EL (cell line): ENCODE data around the gene IDH3B.
"Not testable (repeated sequence)": the region's sequence is repeated elsewhere in the genome, so short reads cannot be mapped to it uniquely, and the experiment has no call there.

Source experiments
- DNase-seq: peaks from one replicate; pipeline ENCODE4 v3.0.0-alpha.2; 2016

IDH3B gene

DNA sequence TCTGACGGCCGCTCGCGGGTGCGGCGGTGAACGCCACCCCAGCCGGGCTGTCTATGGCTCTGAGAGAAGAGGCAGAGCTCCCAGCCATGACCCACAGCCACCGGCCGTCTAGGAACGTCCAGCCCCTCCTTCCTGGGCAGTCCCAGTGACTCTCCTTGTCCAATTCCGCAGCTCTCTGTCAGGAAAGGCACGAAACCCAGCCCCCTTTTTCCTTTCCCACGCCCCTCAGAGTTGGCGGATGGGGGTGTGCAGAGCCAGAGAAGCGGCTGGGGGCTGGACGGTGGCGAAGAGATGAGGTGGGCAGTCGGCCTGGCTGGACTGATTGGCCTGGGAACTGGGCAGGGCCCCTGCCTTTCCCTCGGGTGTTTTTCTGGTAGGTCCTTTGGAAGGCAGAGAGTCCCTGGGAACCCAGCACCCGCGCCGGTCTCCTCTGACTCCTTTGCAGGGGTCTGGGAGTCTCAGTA, 30.0 kb upstream of the IDH3B start:
- DNase-seq = no peak

DNA sequence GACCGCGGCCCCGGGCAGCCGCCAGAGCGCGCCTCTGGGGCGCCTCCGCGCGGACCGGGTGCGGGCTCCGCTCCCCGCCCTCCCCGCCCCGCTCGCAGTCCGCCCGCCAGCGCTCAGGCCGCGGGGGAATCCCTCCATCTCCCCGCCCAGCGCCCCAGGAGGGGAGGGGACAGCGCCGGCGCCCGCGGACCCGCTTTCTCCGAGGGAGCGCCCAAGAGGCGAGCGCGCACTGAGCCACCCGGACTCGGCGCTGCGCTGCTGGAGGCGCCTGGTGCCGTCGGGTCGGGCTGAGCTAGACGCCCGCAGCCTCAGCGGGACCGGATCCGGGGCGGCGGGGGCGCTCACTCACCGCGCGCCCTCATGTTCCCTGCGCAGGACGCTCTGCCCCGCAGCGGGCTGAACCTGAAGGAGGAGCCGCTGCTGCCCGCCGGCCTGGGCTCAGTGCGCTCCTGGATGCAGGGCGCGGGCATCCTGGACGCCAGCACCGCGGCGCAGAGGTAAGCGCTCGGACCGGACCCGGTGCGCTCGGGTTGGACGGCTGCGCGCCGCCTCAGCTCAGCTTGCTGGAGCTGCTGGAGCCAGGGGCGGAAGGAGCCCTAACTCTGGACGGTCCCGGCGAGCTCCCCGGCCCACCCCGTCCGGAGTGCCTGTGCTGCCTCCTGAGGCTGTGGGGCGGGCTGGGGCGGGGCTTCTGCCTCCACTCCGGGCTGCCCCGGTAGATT, 29.4 kb upstream of the IDH3B start:
- DNase-seq = no peak

DNA sequence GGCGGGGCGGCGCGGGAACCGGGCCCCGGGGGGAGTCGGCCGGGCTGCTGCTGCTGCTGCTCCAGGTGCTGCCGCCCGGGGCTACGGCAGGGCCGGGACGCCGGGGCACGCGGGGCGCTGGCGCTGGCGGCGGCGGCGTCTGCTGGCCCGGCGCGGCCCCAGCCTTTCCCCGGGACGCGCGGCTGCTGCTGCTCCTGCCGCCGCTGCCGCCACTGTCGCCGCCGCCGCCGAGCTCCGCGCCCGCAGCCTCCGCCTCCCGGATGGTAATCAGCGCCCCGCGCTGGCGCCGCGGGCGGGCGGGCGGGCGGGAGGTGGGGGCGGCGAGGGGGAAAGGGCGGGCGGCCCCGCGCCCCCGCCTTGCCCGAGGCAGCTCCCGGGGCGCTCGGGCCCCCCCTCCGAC, 28.9 kb upstream of the IDH3B start:
- DNase-seq = no peak

DNA sequence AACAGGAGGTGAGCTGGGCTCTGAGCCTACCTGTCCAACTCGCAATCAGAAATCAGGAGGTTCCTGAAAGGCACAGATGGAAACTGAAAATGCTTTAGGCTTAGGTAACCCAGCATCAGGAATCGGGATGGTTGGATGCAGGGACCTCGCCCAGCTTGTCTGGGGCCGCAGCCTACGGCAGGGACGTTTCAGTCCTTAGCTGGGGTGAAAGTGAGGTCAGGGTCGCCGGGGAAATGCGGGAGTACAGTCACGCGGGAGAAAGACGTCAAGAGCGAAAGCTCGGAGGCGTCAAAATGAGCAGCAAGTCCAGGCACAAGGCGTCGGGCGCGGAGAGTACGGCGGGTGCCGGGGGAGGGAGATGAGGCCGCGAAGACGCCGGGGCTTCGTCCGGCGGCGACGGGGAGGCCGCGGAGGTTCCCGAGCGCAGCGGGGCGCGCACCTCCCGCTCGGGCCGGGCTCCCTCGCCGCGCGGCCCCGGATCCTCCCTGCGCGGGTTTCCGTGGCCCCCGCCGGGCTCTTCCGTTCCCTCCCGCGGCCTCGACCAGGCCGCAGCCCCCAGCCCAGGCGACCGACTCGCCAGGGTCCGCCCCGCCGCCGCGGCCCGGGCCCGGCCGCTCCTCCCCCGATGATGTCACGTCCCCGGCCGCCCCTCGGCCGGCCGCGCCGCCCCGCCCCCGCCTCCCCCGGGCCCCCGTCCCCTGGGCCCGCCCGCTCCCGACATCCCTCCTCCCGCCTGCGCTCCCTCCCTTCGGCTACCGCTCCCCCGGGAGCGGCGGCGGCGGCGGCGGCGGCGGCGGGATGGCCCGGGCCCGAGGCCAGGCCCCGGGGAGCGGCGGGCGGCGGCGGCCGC, 28.2 kb upstream of the IDH3B start, which contains the start of gene EBF4:
Gene EBF4, plus strand, starts transcription at position 745 of the 850 bp plus-strand sequence. CDS start 866 bp downstream, outside the sequence.
- DNase-seq = peak; percentile 20

DNA sequence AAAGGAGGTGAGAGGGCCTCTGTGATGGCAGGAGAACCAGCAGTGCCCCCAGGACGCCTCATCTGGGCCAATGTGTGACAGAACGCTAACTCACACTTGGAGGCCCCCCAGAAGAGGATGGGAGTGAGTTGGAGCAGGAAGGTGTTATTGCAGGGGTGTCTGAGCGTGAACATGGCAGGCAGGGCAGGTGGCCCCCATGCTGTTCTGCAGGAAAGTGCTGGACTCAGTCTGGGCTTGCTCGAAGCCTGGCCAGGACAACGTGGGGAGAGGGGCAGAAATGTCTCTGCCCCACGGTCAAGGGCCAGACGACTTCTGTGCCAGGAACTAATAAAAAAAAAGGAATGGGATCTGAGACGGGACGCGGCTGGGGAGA, 27.6 kb upstream of the IDH3B start:
- no peak for DNase-seq

DNA sequence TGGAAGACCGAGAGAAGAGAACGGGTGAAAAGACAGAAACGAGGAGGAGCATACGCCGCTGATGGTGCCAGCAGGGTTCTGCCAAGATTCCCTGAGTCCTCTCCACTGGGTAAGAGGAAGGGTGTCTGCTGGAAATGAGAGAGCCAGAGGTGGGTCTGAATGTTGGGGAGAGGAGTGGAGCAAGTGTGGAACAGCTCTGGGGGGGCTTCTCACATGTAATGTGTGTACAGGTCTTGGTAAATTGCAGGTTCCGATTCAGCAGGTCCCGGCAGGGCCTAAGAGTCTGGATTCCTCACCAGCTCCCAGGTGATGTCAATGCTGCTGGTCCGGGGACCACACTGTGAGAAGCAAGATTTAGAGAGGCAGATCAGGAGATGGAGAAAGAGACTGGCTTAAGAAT, 27.1 kb upstream of the IDH3B start:
- no peak for DNase-seq

DNA sequence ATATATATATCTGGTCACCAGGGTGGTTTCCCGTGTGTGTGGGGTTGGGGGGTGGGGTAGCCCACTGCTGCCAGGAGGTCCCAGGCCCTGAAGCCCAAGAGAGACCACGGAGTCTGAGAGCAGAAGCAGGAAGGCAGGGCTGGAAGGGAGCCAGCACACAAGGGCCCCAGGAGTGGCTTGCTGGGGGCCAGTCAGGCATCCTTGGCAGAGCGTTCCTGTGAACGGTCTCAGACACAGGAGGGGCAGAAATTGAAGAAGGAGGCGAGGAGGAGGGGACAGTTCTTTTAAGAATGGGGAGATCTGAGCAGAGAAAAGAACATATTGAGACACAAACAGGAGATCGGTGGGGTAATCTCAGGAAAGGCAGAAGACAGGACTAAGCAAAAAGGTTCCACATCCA, 26.7 kb upstream of the IDH3B start:
- DNase-seq = no peak

DNA sequence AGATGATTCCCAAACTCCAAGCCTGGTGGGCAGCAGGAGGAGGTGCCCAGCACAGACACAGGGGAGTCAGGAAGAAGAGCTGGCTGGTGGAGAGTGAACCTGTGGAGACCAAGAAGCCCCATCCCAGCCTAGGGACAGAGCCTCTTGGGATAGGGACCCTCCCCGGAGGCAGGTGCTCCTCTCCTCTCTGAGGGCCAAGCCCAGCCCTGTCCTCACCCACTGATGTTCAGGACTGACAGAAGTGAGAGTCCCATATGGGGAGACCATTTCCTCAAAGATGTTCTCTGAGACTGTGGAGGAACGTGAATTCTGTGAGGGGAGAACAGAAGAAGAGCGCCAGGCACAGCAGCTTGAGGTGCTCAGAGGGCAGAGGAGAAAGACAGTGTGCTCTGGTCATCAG, 26.2 kb upstream of the IDH3B start:
- no peak for DNase-seq

DNA sequence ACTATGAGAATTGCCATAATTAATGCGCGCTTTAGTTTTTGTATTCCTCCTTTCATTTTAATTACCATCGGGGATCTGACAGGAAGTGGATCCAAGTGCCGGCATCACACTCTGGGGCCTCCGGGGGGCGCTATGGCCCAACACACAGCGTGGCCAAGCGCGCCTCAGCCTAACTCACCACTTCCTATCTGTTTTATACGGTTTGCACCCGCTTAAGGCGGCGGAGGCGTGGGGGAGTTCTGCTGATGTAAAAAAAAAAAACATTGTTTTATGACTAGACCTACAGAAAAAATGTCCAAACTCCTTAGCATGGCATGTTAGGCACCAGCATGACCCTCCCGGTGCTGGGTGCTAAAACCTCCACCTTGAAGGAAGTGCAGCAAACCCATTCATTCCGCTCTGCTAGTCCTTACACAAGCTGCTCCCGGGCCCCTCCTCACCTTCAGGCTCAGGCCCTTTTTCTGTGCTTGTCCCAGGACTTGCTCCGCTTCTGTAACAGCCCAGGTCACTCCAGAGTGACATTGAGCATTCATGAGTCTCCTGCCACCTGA, 24.1 kb upstream of the IDH3B start:
- DNase-seq = peak; percentile 47

DNA sequence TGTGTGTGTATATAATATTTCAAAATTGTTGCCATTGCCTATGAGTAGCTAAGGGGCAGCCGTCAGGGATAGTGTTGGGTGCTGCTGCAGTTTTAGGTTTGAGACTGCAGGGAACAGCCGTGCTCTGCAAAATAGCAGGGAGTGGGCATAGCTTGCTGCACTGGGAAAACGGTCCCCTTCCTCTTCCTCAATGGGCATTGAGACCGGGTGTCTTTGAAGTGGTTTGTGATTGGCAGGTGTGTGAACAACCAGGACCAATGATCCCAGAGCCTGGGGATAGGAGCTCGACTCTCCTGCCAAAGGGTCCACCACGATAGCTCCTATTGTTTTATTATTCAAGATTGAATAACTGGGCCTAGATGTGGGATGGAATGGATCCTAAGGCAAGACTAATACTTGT, 23.5 kb upstream of the IDH3B start:
- no peak for DNase-seq

DNA sequence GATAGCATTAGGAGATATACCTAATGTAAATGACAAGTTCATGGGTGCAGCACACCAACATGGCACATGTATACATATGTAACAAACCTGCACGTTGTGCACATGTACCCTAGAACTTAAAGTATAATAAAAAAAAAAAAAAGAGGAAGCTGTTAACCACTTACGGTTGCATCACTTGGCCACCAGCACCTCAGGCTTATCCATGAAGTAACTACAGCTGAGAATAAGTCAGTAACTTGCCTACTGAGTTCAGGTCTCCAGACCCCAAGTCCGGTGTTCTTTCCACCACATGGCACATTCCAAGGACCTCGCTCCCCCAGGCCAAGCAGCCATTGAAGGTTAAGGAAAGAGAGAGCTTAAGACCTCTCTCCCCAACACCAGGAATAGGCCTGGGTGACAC, 20.8 kb upstream of the IDH3B start:
- DNase-seq = not testable (repeated sequence)

DNA sequence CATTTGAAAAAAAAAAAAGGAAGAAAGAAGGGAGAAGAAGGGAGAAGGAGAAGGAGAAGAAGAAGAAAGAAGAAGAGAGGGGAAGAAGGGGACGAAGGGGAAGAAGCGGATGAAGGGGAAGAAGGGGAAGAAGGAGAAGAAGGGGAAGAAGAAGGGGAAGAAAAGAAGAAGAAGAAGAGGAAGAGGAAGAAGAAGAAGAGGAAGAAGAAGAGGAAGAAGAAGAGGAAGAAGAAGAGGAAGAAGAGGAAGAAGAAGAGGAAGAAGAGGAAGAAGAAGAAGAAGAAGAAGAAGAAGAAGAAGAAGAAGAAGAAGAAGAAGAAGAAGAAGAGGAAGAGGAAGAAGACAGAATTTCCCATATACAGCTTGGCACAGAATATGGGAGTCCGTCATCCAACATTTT, 18.0 kb upstream of the IDH3B start:
- DNase-seq = not testable (repeated sequence)

DNA sequence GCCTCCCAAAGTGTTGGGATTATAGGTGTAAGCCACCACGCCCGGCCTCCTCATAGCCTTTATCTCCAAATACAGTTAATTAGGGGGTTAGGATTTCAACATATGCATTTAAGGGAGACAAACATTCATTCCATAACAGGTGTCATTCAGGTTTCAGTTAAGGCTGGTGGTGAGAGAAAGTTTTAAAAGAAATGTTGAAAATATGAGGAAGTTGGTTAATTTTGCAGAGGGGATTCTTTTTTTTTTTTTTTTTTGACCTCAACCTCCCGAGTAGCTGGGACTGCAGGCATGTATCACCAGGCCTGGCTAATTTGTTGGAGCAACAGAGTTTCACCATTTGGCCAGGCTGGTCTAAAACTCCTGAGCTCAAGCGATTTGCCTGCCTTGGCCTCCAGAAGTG, 16.0 kb upstream of the IDH3B start:
- DNase-seq = no peak

DNA sequence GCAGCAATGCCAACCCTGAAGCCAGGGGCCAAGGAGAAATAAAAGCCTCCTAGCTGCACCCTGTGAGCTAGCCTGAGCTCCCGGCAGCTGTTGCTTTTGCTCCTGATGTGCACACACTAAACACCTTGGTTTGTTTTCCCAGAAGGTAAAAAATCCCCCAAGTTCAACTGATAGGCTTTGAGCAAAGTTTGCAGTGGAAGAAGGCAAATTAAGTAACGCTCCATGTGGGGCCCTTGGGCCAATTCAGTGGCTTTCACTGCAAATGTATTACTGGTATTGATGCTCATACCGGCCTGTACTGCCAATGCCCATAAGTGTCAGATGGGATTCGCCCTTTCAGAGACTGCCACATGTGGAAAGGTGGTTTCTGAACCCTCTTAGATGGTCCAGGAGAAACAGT, 9.4 kb upstream of the IDH3B start:
- DNase-seq = no peak

DNA sequence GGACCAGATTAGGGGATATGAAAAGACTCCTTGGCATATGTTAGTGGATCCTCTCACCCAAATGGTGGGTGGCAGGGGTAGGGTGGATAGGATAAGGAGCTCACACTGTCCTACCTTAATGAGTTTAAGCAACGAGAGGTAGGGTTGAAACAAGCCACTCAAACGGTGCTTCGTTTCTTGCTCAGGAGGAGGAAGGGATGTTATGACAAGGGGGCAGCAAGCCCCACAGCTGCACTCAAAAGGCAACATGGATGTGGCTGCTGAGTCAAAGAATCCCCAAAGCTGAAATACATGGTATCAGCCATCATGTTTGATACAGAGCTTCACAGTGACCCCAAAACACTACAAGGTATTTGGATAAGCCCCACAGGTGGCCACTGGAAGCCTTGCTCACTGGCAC, 8.4 kb upstream of the IDH3B start:
- no peak for DNase-seq

DNA sequence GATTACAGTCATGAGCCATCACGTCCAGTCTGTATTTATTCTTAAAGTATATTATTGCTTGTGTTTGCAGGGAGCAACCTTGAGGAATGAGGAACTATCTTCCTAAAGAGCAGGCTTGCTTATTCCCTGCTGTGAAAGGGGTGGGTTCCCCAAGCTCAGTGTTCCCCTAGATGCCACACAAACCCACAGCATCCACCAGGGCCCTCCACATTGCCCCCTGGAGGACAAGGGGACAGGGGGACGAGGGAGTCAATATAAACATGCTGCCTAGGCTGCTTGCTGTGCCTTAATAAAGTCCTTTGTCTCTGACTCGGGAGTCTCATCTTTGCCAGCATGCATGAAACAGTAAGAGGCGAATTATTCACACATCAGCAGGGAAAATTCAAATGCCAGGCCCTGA, 8.0 kb upstream of the IDH3B start:
- DNase-seq = no peak

DNA sequence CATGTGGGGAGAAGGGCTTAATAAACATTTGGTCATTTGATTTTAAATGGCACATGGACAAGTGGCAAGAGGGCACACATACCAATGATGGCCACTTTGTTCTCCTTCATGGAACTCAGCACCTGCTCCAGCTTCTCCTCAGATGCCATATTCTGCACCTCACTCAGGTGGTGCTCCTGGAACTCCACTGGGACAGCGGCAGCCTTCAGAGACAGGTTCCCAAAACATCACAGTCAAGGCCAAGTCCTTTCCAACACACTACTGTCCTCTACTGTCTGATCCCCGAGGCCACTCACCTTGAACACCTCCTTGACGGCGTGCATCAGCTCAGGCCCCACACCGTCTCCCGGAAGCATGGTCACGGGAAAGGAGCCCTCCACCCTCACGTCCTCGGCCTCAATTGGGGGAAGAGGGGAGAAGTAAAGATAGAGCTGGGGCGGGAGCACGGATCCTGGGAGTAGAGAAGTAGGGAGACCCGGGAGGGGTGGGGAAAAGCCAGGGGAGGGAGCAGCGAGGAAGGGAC, 591 bp downstream of the IDH3B start:
- DNase-seq = no peak

DNA sequence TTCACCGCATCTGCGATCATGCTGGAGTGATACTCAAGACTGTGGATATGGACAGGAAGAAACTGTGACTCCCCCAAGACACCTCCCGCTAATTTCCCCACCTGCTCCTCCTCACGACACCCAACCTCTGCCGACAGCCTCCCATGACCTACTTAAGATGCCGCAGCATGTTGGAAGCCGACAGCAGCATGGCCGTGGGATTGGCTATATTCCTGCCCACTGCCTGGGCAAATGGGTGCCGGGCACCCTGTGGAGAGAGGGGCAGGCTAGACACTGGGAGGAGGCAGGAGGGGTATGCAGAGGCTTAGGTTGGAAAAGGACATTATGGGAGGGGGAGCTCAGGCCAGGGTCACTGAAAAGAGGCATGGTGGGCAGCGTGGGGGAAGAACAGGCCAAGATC, 4.5 kb downstream of the IDH3B start:
- DNase-seq = no peak

DNA sequence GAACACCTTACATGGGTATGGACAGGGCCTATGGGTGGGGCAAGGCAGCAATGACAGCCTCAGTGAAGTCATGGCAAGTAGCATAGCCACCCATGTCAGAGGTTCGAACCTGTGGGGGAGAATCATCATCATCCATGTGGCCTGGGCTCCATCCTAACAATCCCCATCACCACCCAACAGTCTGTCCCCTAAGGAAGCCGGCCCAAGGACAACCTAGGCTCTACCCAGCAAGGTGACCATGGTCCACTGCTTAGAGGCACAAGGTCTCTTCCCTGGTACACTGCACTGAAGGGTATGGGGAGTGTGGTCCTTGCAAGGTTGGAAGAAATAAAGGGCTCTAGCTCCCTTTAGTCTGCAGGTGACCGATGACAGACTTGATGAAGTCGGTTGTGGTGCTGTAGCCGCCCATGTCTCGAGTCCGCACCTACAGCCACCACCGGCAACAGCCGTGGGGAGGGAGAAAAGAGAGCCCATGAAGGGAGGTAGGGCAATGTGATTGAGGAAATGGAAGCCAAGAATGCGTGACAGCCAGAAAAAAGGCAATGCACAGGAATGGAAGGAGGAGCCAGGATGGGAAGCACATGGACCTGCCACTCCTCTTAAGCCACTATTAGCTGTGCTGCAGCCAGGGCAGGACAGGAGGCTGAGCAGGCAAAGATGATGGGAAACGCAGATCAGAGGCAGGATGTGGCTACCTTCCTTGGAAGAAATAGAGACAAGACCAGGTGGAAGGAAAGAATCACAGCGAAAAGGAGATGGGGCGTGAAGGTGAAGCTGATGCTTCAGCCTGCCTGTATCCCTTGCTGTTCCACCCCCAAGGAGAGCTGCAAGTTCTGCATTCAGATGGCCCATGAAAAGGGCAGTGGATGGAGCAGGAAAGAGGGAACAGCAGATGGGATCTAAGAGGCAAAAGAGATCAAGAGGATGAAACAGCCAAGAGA, 5.3 kb downstream of the IDH3B start:
- DNase-seq = peak; percentile 45

DNA sequence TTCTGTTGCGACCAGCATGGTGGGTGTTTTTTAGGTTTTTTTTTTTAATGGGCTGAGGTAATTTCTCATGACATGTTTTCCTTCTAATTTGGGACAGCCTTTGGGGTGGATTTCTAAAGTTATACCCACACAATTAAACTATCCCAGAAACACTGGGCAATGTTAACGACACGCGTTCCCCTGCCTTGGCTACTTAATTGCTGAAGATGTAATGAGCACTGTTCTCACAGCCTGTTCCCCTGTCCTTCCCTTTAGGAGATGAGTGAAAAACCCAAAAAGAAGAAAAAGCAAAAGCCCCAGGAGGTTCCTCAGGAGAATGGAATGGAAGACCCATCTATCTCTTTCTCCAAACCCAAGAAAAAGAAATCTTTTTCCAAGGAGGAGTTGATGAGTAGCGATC, 6.3 kb downstream of the IDH3B start:
- DNase-seq = no peak

DNA sequence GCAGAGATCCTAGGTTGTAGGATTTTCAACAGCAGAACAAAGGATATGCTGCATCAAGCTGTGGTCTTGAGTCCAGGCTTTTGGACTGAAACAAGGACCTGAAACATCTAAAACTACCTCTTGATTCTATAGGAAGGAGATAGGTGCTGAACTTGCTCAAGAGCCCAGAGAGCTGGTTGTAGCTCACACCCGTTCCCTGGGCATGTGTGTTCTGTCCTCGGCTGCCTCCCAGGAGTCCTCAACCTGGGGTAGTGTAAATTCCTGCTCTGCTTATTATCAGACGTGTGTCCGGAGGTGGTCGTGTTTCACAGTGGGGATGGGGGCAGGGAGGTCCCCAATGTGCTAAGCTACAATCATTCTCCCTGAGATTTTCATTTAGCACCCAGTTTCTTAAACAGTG, 6.8 kb downstream of the IDH3B start:
- DNase-seq = no peak

DNA sequence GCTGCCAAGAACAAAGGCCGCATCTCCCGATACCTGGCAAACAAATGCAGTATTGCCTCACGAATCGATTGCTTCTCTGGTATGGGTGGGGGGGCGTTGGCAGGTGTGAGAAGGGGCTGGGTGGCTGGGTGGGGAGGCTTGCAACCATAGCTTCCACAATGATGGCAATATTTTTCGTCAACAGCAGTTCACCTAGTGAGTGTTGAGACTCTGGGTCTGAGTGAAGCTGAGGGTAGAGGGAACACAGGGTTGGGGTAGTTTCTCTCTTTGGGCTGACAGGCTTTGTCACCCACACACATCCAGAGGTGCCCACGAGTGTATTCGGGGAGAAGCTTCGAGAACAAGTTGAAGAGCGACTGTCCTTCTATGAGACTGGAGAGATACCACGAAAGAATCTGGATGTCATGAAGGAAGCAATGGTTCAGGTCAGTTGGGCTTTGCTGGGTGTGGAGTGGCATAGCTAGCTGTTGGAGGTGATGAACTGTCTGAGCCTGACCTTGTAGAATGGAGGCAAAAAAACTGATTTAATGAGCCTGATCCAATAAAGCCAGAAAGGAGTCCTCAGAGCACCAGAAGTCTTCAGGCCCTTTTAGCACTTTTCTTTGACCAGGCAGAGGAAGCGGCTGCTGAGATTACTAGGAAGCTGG, 7.4 kb downstream of the IDH3B start:
- no peak for DNase-seq
